H1 (cell line): Measurements from ENCODE around the gene NAV2. TPM values are rescaled to one million over a fixed set of nuclear protein-coding genes. Genes with fewer than 3 reads are reported as not detected.

Source experiments
- CTCF ChIA-PET: fragments of 300-600 bp; sonication (Branson Sonifier 250); formaldehyde crosslinking; loops from one replicate; lab custom pipeline; 2021; ENCODE audit not compliant: partially characterized antibody; lab: Charles Lee
- POLR2A ChIA-PET: fragments of 300-600 bp; sonication (Branson Sonifier 250); formaldehyde crosslinking; loops from one replicate; lab custom pipeline; 2021; ENCODE audit warnings: inconsistent platforms; ENCODE audit not compliant: partially characterized antibody; lab: Charles Lee
- DNase-seq, 2 experiments: peaks; one replicate each; pipeline versions ENCODE4 v3.0.0 to v3.0.0-alpha.2; 2010 to 2022; ENCODE audit warnings: low spot score in 2 of 2, low read depth in 1 of 2, mixed read lengths in 1 of 2
- FAIRE-seq: peaks from 2 replicates; lab custom pipeline; 2011; peaks lifted over from hg19 to GRCh38; lab: Jason Lieb, UNC
- H2AFZ ChIP-seq: 2 replicates; pipeline ENCODE4 v1.8.1; 2012; ENCODE audit warnings: low read length, inconsistent platforms
- H2AK5ac ChIP-seq: 2 replicates; pipeline ENCODE4 v1.6.1; 2013; ENCODE audit warnings: low read depth, low read length
- H2BK120ac ChIP-seq: replicated peaks from 2 replicates; pipeline ENCODE3; 2013; ENCODE audit warnings: low read depth, low read length, inconsistent platforms
- H2BK12ac ChIP-seq: 2 replicates; pipeline ENCODE4 v1.6.1; 2013; ENCODE audit warnings: low read depth, low read length
- H2BK15ac ChIP-seq: 2 replicates; pipeline ENCODE4 v1.6.1; 2013; ENCODE audit warnings: low read length
- H2BK20ac ChIP-seq: 2 replicates; pipeline ENCODE4 v1.6.1; 2013; ENCODE audit warnings: low read length
- H2BK5ac ChIP-seq: 2 replicates; pipeline ENCODE4 v1.6.1; 2013; ENCODE audit warnings: low read depth, low read length
- H3K14ac ChIP-seq: 2 replicates; pipeline ENCODE4 v1.6.1; 2013; ENCODE audit warnings: inconsistent platforms; ENCODE audit not compliant: insufficient read length
- H3K18ac ChIP-seq: 2 replicates; pipeline ENCODE4 v1.6.1; 2013; ENCODE audit warnings: low read length; ENCODE audit errors: extremely low read depth
- H3K23ac ChIP-seq: 2 replicates; pipeline ENCODE4 v1.6.1; 2013; ENCODE audit warnings: inconsistent platforms; ENCODE audit not compliant: insufficient read length
- H3K23me2 ChIP-seq: 2 replicates; pipeline ENCODE4 v1.6.1; 2013; ENCODE audit warnings: low read depth, low read length
- H3K27ac ChIP-seq: 2 replicates; pipeline ENCODE4 v1.6.1; 2011; ENCODE audit warnings: low read depth, low read length, inconsistent platforms
- H3K27me3 ChIP-seq, 4 experiments: replicated peaks in 1 of 4; 1 replicate in 1 of 4; 2 replicates in 3 of 4; pipeline versions ENCODE4 v1.6.1 to v1.8.1; 2011 to 2013; ENCODE audit warnings: low read length in 3 of 4, mild to moderate bottlenecking in 3 of 4, inconsistent platforms in 2 of 4, mixed read lengths in 2 of 4, moderate library complexity in 1 of 4; ENCODE audit not compliant: control insufficient read depth in 3 of 4, insufficient read depth in 3 of 4; ENCODE audit errors: extremely low read depth in 1 of 4
- H3K36me3 ChIP-seq, 4 experiments: 2 replicates each; pipeline versions ENCODE4 v1.6.1 to v1.8.1; 2011 to 2013; ENCODE audit warnings: mild to moderate bottlenecking in 4 of 4, low read length in 3 of 4, moderate library complexity in 2 of 4, control low read depth in 1 of 4, inconsistent platforms in 1 of 4; ENCODE audit not compliant: insufficient read depth in 4 of 4, control insufficient read depth in 2 of 4
- H3K4ac ChIP-seq: replicated peaks from 2 replicates; pipeline ENCODE3; 2013; ENCODE audit warnings: low read length, low read depth, mixed read lengths, inconsistent platforms; ENCODE audit not compliant: insufficient read length
- H3K4me1 ChIP-seq, 4 experiments: replicated peaks in 1 of 4; 1 replicate in 1 of 4; 2 replicates in 3 of 4; pipeline versions ENCODE4 v1.6.1 to v1.8.1; 2011 to 2013; ENCODE audit warnings: low read length in 3 of 4, inconsistent platforms in 2 of 4, mixed read lengths in 1 of 4; ENCODE audit not compliant: insufficient read depth in 4 of 4, control insufficient read depth in 3 of 4
- H3K4me2 ChIP-seq, 2 experiments: 2 replicates each; pipeline versions ENCODE4 v1.6.1 to v1.8.1; 2011 to 2013; ENCODE audit warnings: low read depth in 2 of 2, low read length in 2 of 2, control low read depth in 1 of 2, inconsistent platforms in 1 of 2, mild to moderate bottlenecking in 1 of 2; ENCODE audit not compliant: insufficient read depth in 1 of 2
- H3K4me3 ChIP-seq, 4 experiments: fragments of 200-600, 300-600 bp in 1 of 4; sonication (generic), shearing (Covaris generic), sonication (Bioruptor Twin) in 1 of 4; 2 replicates each; pipeline versions ENCODE4 v1.5.1 to v1.8.1; 2011 to 2016; ENCODE audit warnings: low read length in 4 of 4, low read depth in 3 of 4, control low read depth in 2 of 4, inconsistent platforms in 2 of 4, mild to moderate bottlenecking in 2 of 4, mixed read lengths in 1 of 4, moderate library complexity in 1 of 4; ENCODE audit not compliant: insufficient read depth in 2 of 4; ENCODE audit errors: extremely low read depth in 1 of 4
- H3K56ac ChIP-seq: replicated peaks from 2 replicates; pipeline ENCODE3; 2013; ENCODE audit warnings: low read depth, mild to moderate bottlenecking, mixed read lengths, low read length, inconsistent platforms; ENCODE audit not compliant: insufficient read length
- H3K79me1 ChIP-seq: 2 replicates; pipeline ENCODE4 v1.6.1; 2013; ENCODE audit warnings: low read depth, low read length, control low read depth
- H3K79me2 ChIP-seq, 2 experiments: 2 replicates each; pipeline versions ENCODE4 v1.6.1 to v1.8.1; 2012 to 2013; ENCODE audit warnings: low read length in 2 of 2, mild to moderate bottlenecking in 2 of 2, inconsistent platforms in 1 of 2; ENCODE audit not compliant: insufficient read depth in 2 of 2, control insufficient read depth in 1 of 2
- H3K9ac ChIP-seq, 4 experiments: replicated peaks in 1 of 4; 1 replicate in 1 of 4; 2 replicates in 3 of 4; pipeline versions ENCODE4 v1.6.1 to v1.8.1; 2011 to 2013; ENCODE audit warnings: low read depth in 3 of 4, low read length in 3 of 4, control low read depth in 2 of 4, mild to moderate bottlenecking in 2 of 4, moderate library complexity in 2 of 4, inconsistent platforms in 1 of 4; ENCODE audit errors: extremely low read depth in 1 of 4
- H3K9me3 ChIP-seq, 2 experiments: 2 replicates each; pipeline versions ENCODE4 v1.6.1 to v1.8.1; 2012 to 2013; ENCODE audit warnings: mild to moderate bottlenecking in 2 of 2, moderate library complexity in 2 of 2, control low read depth in 1 of 2, inconsistent platforms in 1 of 2, low read depth in 1 of 2, low read length in 1 of 2, mixed read lengths in 1 of 2; ENCODE audit not compliant: insufficient read depth in 2 of 2
- H4K20me1 ChIP-seq, 2 experiments: replicated peaks in 1 of 2; 2 replicates each; pipeline versions ENCODE3 to v1.8.1; 2011 to 2013; ENCODE audit warnings: inconsistent platforms in 2 of 2, low read length in 2 of 2, mild to moderate bottlenecking in 1 of 2; ENCODE audit not compliant: insufficient read depth in 2 of 2, control insufficient read depth in 1 of 2
- H4K5ac ChIP-seq: 2 replicates; pipeline ENCODE4 v1.6.1; 2013; ENCODE audit warnings: low read length, low read depth, mixed read lengths, inconsistent platforms; ENCODE audit not compliant: insufficient read length
- H4K8ac ChIP-seq: 2 replicates; pipeline ENCODE4 v1.8.0; 2013; ENCODE audit warnings: mild to moderate bottlenecking, moderate library complexity, low read length, inconsistent platforms; ENCODE audit not compliant: insufficient read depth; ENCODE audit errors: extremely low read depth
- H4K91ac ChIP-seq: replicated peaks from 2 replicates; pipeline ENCODE3; 2013; ENCODE audit warnings: low read length, mixed read lengths, inconsistent platforms; ENCODE audit not compliant: insufficient read length
- CBX8 ChIP-seq: fragments of 300-800, 300-1000 bp; sonication (generic); IDR thresholded peaks from 2 replicates; pipeline ENCODE4 v1.7.1; 2016; ENCODE audit warnings: low read depth, low read length, borderline replicate concordance
- CEBPB ChIP-seq: IDR thresholded peaks from 2 replicates; pipeline ENCODE4 v1.6.1; 2012; ENCODE audit warnings: low read depth, low read length
- CHD1 ChIP-seq: IDR thresholded peaks from 2 replicates; pipeline ENCODE4 v1.6.1; 2012; ENCODE audit warnings: low read depth, low read length, improper control_type of control experiment
- CHD2 ChIP-seq: IDR thresholded peaks from 2 replicates; pipeline ENCODE4 v1.6.1; 2012; ENCODE audit warnings: low read length, improper control_type of control experiment
- CTBP2 ChIP-seq: IDR thresholded peaks from 2 replicates; pipeline ENCODE4 v1.7.0; 2011; ENCODE audit warnings: borderline replicate concordance, mild to moderate bottlenecking, moderate library complexity, mixed read lengths, low read length; ENCODE audit not compliant: insufficient read depth, insufficient read length
- GTF2F1 ChIP-seq: IDR thresholded peaks from 2 replicates; pipeline ENCODE4 v1.6.1; 2012; ENCODE audit warnings: low read depth, low read length, improper control_type of control experiment, borderline replicate concordance
- RFX5 ChIP-seq: IDR thresholded peaks from 2 replicates; pipeline ENCODE4 v1.6.1; 2011; ENCODE audit warnings: low read depth, low read length, improper control_type of control experiment, borderline replicate concordance
- SRF ChIP-seq: IDR thresholded peaks from 2 replicates; pipeline ENCODE4 v1.6.1; 2011; ENCODE audit warnings: mild to moderate bottlenecking, low read depth, low read length, moderate library complexity
- TBP ChIP-seq: IDR thresholded peaks from 2 replicates; pipeline ENCODE4 v1.6.1; 2011; ENCODE audit warnings: low read depth, low read length, improper control_type of control experiment
- WGBS, 2 experiments: shearing (Covaris generic) in 1 of 2; methylation state at CpG; one replicate each; pipeline versions ENCODE4 v1.1.6 to v1.1.7; 2013 to 2015; ENCODE audit warnings: low lambda C conversion rate in 2 of 2, mixed read lengths in 2 of 2, inconsistent platforms in 1 of 2, low coverage in 1 of 2, missing lambda C conversion rate in 1 of 2; ENCODE audit not compliant: insufficient replicate concordance in 2 of 2, insufficient coverage in 1 of 2, insufficient read length in 1 of 2; ENCODE audit errors: extremely low coverage in 1 of 2, missing lambda C conversion rate in 1 of 2; 5-methylcytosine and 5-hydroxymethylcytosine counted together
- polyA plus RNA-seq, 7 experiments: library from polyadenylated mRNA; depleted of rRNA in 3 of 7; stranded (reverse) in 5 of 7; unstranded in 2 of 7; fragments of >200 nt in 5 of 7; fragments of 200-250 nt in 2 of 7; gene quantifications; 1 replicate in 5 of 7; 2 replicates in 1 of 7; 4 replicates in 1 of 7; pipeline versions ENCODE4 v1.2.1 to v1.2.3, GENCODE V29; 2011 to 2013; ENCODE audit warnings: missing spikeins in 2 of 7, mixed read lengths in 2 of 7
- total RNA-seq: library from RNA; stranded (reverse); fragmentation: NEBNext Ultra II Directional; extraction: Animal tissue kit (Norgen Biotek cat#: 25700); gene quantifications from 2 replicates; pipeline ENCODE4 v1.2.1, GENCODE V29; 2021

The NAV2 gene
- total and polyA plus RNA-seq, 2 of the 8 experiments (the other 6 are each of a cell fraction or from before 2014, with no cell fraction given), result 35.6 to 73.6 TPM

DNA sequence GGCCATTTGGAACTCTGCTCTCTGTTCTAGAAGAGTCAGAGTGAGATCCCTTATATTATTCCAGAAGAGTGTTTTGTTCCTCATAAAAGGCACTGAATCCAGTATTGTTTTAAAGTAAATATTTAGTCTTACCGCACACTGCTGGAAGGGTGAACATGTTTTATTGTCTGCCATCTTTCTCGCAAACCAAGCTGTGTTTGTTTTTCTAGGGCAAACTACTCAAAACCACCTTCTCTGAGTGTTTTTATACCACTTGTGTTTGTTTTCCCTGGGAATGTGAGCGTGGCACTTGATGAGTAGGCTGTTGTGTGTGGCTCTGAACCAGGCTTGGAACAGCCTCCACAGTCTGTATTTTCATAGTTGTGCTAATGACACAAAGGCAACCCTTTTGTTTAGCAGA, 357.8 kb downstream of the NAV2 start:
- Histone ChIP-seq H2BK5ac (no peak overlapping the region), H3K4me2 (no peak overlapping the region), H3K14ac (no peak overlapping the region), H2BK20ac (no peak overlapping the region), H2AK5ac (no peak overlapping the region), H2AFZ (no peak overlapping the region), H4K8ac (no peak overlapping the region), H4K20me1 (no peaks in the 10 kb centered on the region), H3K9ac (no peak overlapping the region), H3K27me3 (no peaks in the 10 kb centered on the region), H3K27ac (no peak overlapping the region), H2BK120ac (no peak overlapping the region), H3K36me3 (peaks cover 6 to 31% (median 28%) of the 10 kb centered on the region in 4 experiments; a peak in 6 of 8 replicates), H2BK12ac (no peak overlapping the region), H4K91ac (no peak overlapping the region), H3K9me3 (no peaks in the 10 kb centered on the region), H3K56ac (no peak overlapping the region), H3K4me3 (no peak overlapping the region), H4K5ac (no peak overlapping the region), H3K18ac (no peak overlapping the region), H3K23me2 (no peaks in the 10 kb centered on the region; the same call in 1 of the 2 replicates), H3K23ac (no peak overlapping the region), H3K4ac (no peak overlapping the region), H2BK15ac (no peak overlapping the region), H3K4me1 (peaks cover 0 to 10% (median 7%) of the 10 kb centered on the region in 4 experiments; a peak in 4 of 7 replicates), H3K79me1 (no peaks in the 10 kb centered on the region), H3K79me2 (no peaks in the 10 kb centered on the region; a peak in 1 of 4 replicates)
- no peak for DNase-seq
- ChIA-PET POLR2A (no interaction called here), CTCF (interaction anchor here (1.5 to 1.9 kb wide), 2 partner anchors 43 to 131 kb away, joined by 4 read pairs; no protein-coding TSS in a partner anchor)
- WGBS, 2 experiments, result 96% methylated on average over 3 of the region's 3 CpGs; no CpG with 5 or more reads in 1 of the 2 experiments
- no peak for FAIRE-seq
- TF ChIP-seq CHD2 (no peak), CTBP2 (no peak), TBP (no peak), GTF2F1 (no peak), CHD1 (no peak), RFX5 (no peak), SRF (no peak), CBX8 (no peak), CEBPB (no peak)
